Adrenal gland (tissue), 12 donors: ENCODE data around the gene GGPS1. TPM values are rescaled to one million over a fixed set of nuclear protein-coding genes. Genes with fewer than 3 reads are reported as not detected.

Experiments
- DNase-seq, 7 donors: peaks; one replicate each; pipeline ENCODE4 v3.0.0-alpha.2; 2019 to 2020
- H3K27ac ChIP-seq, 5 donors: fragments of 200-600 bp; sonication (generic) in 4 of 5; 1 replicate in 3 of 5; 2 replicates in 2 of 5; pipeline versions ENCODE4 v1.5.1 to v1.8.0; 2016 to 2020; ENCODE audit warnings: mild to moderate bottlenecking in 1 of 5
- H3K27me3 ChIP-seq: fragments of 200-600 bp; 2 replicates; pipeline ENCODE4 v1.8.0; 2021
- H3K36me3 ChIP-seq, 2 donors: fragments of 200-600 bp; replicated peaks in 1 of 2; 1 replicate in 1 of 2; 2 replicates in 1 of 2; pipeline versions ENCODE4 v1.5.1 to v1.8.0; 2018 to 2022
- H3K4me1 ChIP-seq, 2 donors: fragments of 200-600 bp; replicated peaks in 1 of 2; 1 replicate in 1 of 2; 2 replicates in 1 of 2; pipeline versions ENCODE4 v1.5.1 to v1.8.0; 2018 to 2021
- H3K4me3 ChIP-seq, 4 donors: fragments of 200-600 bp; sonication (generic) in 3 of 4; one replicate each; pipeline ENCODE4 v1.5.1; 2016 to 2018
- H3K9me3 ChIP-seq, 3 donors: fragments of 200-600 bp; sonication (generic) in 1 of 3; replicated peaks in 1 of 3; 1 replicate in 2 of 3; 2 replicates in 1 of 3; pipeline versions ENCODE4 v1.5.1 to v1.8.0; 2016 to 2021
- POLR2A ChIP-seq, 2 donors: fragments of 450-650 bp; IDR thresholded peaks; one replicate each; pipeline ENCODE4 v1.6.1; 2017; ENCODE audit warnings: antibody characterized with exemption in 2 of 2, mild to moderate bottlenecking in 2 of 2, moderate library complexity in 1 of 2
- WGBS, 4 donors: extraction: QIAGEN DNeasy Blood & Tissue Kit in 2 of 4; methylation state at CpG; one replicate each; pipeline versions ENCODE4 v1.1.5 to v1.1.7; 2013 to 2017; 5-methylcytosine and 5-hydroxymethylcytosine counted together
- intact Hi-C, 2 donors: fragments of 100-400 bp; cut with DNase I; formaldehyde crosslinking; loops; one replicate each; pipeline versions ENCODE4 v1.14.1 to v1.15.0; 2022 to 2023
- polyA plus RNA-seq, 3 donors: library from polyadenylated mRNA; stranded (reverse); fragments of 200-250 nt in 2 of 3; fragments of 350-450 nt in 1 of 3; fragmentation: Illumina TruSeq in 1 of 3; extraction: RNeasy Lipid Tissue Mini Kit (QIAGEN cat#74804) in 1 of 3; gene quantifications; one replicate each; pipeline ENCODE4 v1.2.3, GENCODE V29; 2013 to 2014
- total RNA-seq, 9 donors: library from RNA; depleted of rRNA in 4 of 9; stranded (reverse); fragments of >200 nt in 4 of 9; fragments of 120-200 nt in 1 of 9; fragmentation: NEBNext Ultra II Directional in 1 of 9; extraction: Animal tissue kit (Norgen Biotek cat#: 25700) in 1 of 9; gene quantifications; one replicate each; pipeline versions ENCODE4 v1.1.0 to v1.2.4, GENCODE V29; 2013 to 2023
- TF ChIP-seq, protein P1 (sequence below), 6 experiments: fragments of 450-650 bp in 4 of 6; fragments of 200-600 bp in 2 of 6; sonication (generic) in 1 of 6; IDR thresholded peaks; 1 replicate in 5 of 6; 2 replicates in 1 of 6; pipeline versions ENCODE4 v1.5.1 to v1.8.0; 2016 to 2021; ENCODE audit warnings: antibody characterized with exemption in 6 of 6, mild to moderate bottlenecking in 2 of 6, moderate library complexity in 1 of 6
- donor health status: healthy with polysubstance abuse.
- donor health status: Bipolar disorder and iron deficiency.
- donor health status: DM: yes; HTN: yes; CAD: no.
- donor health status: DM: no; HTN: no; CAD: no.
- donor health status: DM: no; HTN: no; CAD: no.
- donor health status: DM: yes; HTN: yes; CAD: no.

Gene GGPS1
- total and polyA plus RNA-seq, 12 donors: 12.6 to 63.7 (median 34.6) TPM

DNA sequence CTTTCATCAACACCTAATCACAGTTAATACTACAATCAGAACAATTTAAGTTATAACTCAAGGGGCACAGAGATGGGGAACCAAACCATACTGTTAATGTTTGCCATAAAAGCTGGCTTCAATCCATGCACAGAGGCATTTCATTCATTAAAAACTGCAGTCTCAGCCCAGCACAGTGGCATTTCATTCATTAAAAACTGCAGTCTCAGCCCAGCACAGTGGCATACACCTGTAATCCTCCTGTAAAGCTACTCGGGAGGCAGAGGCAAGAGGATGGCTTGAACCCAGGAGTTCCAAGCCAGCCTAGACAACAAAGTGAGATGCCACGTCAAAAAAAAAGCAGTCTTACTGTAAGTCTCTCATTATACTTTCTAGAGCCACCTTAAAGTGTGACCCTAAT, 29.6 kb upstream of the GGPS1 start:
- DNase-seq: no peak
- peaks cover 8 to 47% of the 10 kb centered on the region in 2 donors for H3K4me1 ChIP-seq
- H3K36me3 ChIP-seq: no peaks in the 10 kb centered on the region
- no peak for TF ChIP-seq POLR2A (IDR thresholded peaks at IDR 0.05)
- TF ChIP-seq, protein P1, sequence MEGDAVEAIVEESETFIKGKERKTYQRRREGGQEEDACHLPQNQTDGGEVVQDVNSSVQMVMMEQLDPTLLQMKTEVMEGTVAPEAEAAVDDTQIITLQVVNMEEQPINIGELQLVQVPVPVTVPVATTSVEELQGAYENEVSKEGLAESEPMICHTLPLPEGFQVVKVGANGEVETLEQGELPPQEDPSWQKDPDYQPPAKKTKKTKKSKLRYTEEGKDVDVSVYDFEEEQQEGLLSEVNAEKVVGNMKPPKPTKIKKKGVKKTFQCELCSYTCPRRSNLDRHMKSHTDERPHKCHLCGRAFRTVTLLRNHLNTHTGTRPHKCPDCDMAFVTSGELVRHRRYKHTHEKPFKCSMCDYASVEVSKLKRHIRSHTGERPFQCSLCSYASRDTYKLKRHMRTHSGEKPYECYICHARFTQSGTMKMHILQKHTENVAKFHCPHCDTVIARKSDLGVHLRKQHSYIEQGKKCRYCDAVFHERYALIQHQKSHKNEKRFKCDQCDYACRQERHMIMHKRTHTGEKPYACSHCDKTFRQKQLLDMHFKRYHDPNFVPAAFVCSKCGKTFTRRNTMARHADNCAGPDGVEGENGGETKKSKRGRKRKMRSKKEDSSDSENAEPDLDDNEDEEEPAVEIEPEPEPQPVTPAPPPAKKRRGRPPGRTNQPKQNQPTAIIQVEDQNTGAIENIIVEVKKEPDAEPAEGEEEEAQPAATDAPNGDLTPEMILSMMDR (IDR thresholded peaks at IDR 0.05): no peak
- intact Hi-C loops: no loop called here
- H3K4me3 ChIP-seq: no peak overlapping the region
- 47 to 79% (median 65%) methylated on average over 2 of the region's 2 CpGs for WGBS, 4 donors
- no peaks in the 10 kb centered on the region for H3K9me3 ChIP-seq
- H3K27ac ChIP-seq: no peak overlapping the region
- no peaks in the 10 kb centered on the region for H3K27me3 ChIP-seq

DNA sequence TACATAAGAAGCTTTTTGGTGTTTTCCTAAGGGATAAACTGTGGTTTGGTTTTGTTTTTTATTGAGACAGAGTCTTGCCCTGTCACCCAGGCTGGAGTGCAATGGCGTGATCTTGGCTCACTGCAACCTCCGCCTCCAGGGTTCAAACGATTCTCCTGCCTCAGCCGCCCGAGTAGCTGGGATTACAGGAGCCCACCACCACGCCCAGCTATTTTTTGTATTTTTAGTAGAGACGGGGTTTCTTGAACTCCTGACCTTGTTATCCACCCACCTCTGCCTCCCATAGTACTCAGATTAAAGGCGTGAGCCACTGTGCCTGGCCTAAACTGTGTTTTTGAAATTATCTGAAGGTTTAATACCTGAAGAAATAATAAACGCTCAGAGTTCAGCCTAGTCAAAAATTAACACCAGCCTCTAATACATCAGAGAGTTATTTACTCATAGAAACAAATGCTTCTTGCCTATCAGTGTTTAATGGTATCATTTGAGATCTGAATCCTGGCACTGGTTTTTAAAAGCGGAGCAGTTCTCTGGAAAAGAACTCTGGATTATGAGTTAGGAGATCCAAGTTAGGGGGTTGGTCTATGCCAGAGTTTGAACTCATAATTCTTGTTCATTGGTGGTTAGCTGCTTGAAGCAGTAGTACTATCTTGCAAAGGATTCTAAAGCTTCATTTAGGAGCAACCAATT, 29.1 kb upstream of the GGPS1 start:
- WGBS, 4 donors: 76 to 82% (median 80%) methylated on average over 10 of the region's 10 CpGs

DNA sequence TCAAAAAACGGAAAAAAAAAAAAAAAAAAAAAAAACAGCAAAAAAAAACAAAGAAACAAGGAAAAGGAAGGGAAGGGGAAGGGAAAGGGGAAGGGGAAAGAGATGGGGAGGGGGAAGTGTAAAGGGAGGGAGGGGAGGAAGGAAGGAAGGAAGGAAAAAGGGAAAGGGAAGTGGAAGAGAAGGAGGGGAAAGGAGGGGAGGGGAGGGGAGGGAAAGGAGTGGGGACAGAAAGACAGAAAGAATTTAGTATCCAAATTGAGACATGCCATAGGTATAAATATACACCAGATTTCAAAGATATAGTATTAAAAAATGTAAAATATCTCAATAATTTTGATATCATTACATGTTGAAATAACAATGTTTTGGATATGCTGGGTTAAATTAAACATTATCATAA, 26.2 kb upstream of the GGPS1 start:
- intact Hi-C loops: no loop called here
- no peak for TF ChIP-seq POLR2A (IDR thresholded peaks at IDR 0.05)
- TF ChIP-seq, protein P1 (IDR thresholded peaks at IDR 0.05): no peak
- H3K27ac ChIP-seq: no peak overlapping the region
- WGBS, 4 donors: 54 to 100% (median 69%) methylated on average over 1 of the region's 1 CpG
- H3K36me3 ChIP-seq: no peaks in the 10 kb centered on the region
- H3K9me3 ChIP-seq: no peaks in the 10 kb centered on the region
- H3K4me3 ChIP-seq: no peak overlapping the region
- H3K4me1 ChIP-seq: peaks cover 20 to 71% of the 10 kb centered on the region in 2 donors
- H3K27me3 ChIP-seq: no peaks in the 10 kb centered on the region
- DNase-seq: no peak

More for the DNA sequence above, 29.1 kb upstream of the GGPS1 start:
- no peak for DNase-seq
- H3K27ac ChIP-seq: no peak overlapping the region
- no peaks in the 10 kb centered on the region for H3K36me3 ChIP-seq
- no peaks in the 10 kb centered on the region for H3K27me3 ChIP-seq
- intact Hi-C loops: no loop called here
- peaks cover 8 to 52% of the 10 kb centered on the region in 2 donors for H3K4me1 ChIP-seq
- TF ChIP-seq POLR2A (IDR thresholded peaks at IDR 0.05): no peak
- TF ChIP-seq, protein P1 (IDR thresholded peaks at IDR 0.05): no peak
- H3K4me3 ChIP-seq: no peak overlapping the region
- no peaks in the 10 kb centered on the region for H3K9me3 ChIP-seq

DNA sequence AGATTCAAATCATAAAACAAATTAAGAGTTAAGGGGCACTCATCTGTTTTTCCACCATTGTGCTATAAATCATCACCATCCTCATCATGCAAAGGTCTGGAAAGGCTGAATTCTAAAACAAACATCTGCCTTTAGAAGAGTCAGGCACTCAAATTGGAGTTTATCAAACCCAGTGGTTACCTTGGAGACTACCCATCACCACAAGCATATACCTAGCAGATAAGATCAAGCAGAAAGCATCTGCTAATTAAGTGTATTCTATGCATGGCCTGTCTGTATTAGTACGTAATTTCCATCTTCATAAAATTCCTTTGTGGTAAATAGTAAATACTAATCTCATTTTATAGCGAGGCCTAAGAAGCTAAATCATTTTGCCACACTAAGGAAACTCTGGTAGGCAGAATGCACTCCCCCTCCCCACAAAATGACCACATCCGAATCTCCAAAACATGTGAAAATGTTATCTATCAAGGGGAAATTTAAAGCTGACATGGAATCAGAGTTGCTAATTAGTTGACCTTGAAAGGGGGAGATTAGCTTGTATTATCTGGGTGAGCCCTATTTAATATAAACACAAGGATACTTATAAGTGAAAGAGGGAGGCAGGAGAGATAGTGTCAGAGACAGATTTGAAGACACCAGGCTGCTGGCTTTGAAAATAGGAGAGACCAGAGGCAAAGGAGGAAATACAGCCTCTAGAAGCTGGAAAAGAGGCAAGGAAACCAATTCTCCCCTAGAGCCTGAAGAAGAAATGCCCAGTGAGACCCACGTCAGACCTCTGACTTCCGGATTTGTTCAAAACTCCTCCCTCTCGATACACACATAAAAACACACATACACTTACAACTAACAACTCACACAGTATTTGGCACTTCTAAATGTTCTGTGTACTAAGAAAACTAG, 23.6 kb upstream of the GGPS1 start:
- no peak for TF ChIP-seq POLR2A (IDR thresholded peaks at IDR 0.05)
- TF ChIP-seq, protein P1 (IDR thresholded peaks at IDR 0.05): no peak
- no peaks in the 10 kb centered on the region for H3K36me3 ChIP-seq
- no peaks in the 10 kb centered on the region for H3K9me3 ChIP-seq
- no peak overlapping the region for H3K4me3 ChIP-seq
- no peaks in the 10 kb centered on the region for H3K27me3 ChIP-seq
- H3K27ac ChIP-seq: peak overlapping the region in 3 of 5 donors; percentile 13 to 30 (median 27)
- DNase-seq: no peak
- 31 to 40% (median 36%) methylated on average over 6 of the region's 6 CpGs for WGBS, 4 donors
- H3K4me1 ChIP-seq: peaks cover 30 to 63% of the 10 kb centered on the region in 2 donors
- intact Hi-C loops: no loop called here
